GM03348 (cell line): Measurements from ENCODE around the gene MIXL1.
"Not testable (repeated sequence)": the region's sequence is repeated elsewhere in the genome, so short reads cannot be mapped to it uniquely, and the experiment has no call there.

ENCODE experiments used
- DNase-seq: peaks from one replicate; pipeline ENCODE4 v3.0.0; 2012; ENCODE audit warnings: low spot score

Gene MIXL1

DNA sequence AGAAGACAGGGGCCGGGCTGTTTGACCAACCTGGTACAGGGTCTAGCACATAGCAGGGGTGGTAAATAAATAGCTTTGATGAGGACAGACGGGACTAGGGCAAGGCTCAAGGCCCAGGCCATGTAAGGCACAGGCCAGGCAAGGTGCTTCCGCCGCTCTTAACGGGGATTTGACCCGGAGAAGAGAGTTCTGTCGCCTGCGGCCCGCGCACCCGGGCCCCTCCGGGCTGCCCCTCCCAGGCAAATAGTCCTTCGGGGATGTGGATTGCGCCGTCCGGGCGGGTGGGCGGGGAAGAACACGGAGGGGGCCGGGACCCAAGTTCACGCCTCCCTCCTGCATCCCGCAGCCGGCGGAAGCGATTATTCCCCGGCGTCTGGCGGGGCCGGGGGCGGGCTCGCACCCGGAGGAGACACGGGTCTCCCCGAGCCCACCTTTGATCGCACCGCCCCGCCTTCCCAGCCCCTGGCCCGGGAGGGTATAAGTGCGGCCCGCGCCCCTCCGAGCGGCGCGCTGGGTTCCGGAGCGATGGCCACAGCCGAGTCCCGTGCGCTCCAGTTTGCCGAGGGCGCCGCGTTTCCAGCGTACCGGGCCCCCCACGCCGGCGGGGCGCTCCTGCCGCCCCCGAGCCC lies at the start of gene MIXL1:
Gene MIXL1 (plus strand): TSS at position 508 of the 629 bp plus-strand sequence. CDS start 18 bp downstream, at position 526.
- DNase-seq = peak; percentile 44

DNA sequence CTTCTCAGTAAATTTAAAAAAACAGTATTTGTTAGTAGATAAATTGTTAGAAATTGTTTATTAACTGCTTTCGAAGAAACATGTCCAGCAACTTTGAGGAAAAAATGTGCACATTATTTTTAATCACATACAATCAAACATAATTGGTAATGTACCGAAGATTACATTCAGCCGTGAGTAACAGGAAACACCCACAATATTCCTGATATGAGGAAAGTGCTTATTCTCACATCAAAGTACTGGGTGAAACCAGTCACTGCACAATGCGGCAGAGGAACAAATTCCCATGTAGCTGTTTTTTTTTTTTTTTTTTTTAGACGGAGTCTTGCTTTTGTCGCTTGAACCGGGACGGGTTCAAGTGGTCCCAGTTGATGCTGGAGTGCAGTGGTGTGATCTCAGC lies 46.6 kb upstream of the MIXL1 start:
- no peak for DNase-seq

DNA sequence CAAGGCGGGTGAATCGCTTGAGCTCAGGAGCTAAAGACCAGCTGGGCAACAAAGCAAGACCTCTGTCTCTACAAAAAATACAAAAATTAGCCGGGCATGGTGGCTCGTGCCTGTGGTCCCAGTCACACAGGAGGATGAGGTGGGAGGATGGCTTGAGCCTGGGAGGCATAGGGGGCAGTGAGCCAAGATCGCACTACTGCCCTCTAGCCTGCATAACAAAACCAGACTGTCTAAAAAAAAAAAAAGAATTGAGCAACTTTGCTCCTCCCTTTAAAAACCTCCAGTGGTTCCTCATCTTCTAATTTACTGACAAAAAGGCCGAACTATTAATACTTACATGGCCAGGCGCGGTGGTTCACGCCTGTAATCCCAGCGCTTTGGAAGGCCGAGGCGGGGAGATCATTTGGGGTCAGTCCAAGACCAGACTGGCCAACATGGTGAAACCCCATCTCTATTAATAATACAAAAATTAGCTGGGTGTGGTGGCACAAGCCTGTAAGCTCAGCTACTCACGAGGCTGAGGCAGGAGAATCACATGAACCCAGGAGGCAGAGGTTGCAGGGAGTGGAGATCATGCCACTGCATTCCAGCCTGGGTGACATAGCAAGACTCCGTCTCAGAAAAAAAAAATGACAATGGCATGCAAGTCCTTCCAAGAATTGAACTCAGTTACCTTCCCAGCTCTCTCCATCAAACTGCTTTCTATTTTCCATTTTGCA lies 41.3 kb upstream of the MIXL1 start:
- peak; percentile 50 for DNase-seq

DNA sequence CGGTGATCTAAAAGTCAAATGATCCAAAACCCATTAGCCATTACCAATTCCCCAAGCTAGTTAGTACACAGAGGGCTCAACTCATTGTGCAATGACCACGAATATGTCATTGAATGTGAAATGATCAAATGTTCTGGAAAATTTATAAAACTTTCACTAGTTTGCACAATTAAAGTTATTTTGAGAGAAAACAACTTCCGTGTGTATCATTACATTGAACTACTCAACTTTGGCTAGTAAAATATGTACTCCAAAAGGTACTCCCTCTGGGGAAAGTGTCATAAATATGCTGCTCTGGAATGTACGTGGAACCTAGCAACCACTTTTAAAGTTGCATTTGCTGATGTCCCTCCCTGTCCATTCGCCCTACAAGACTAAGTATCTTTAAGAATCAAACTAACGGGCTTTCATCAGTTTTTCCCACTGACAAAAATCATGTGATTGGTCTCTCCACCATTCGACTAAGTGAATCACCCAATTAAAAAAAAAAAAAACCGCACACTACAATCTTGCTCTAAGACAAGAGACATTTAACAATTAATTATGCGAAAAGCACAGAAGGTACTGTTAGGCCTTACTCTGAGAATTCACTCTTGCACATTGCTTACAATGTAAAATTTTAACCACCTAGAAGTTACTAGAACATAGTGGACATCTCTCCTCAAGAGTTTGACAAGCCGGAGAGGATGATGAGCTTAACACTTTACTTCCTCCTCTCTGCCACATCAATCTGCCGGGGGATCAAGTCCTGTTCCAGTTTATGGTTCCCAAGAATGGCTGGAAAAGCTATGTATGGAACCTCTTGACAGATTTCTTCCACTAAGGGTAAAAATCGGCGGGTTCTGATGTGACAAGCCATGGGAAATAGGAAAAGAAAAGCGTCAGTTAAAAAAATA lies 38.1 kb upstream of the MIXL1 start:
- DNase-seq = peak; percentile 47

DNA sequence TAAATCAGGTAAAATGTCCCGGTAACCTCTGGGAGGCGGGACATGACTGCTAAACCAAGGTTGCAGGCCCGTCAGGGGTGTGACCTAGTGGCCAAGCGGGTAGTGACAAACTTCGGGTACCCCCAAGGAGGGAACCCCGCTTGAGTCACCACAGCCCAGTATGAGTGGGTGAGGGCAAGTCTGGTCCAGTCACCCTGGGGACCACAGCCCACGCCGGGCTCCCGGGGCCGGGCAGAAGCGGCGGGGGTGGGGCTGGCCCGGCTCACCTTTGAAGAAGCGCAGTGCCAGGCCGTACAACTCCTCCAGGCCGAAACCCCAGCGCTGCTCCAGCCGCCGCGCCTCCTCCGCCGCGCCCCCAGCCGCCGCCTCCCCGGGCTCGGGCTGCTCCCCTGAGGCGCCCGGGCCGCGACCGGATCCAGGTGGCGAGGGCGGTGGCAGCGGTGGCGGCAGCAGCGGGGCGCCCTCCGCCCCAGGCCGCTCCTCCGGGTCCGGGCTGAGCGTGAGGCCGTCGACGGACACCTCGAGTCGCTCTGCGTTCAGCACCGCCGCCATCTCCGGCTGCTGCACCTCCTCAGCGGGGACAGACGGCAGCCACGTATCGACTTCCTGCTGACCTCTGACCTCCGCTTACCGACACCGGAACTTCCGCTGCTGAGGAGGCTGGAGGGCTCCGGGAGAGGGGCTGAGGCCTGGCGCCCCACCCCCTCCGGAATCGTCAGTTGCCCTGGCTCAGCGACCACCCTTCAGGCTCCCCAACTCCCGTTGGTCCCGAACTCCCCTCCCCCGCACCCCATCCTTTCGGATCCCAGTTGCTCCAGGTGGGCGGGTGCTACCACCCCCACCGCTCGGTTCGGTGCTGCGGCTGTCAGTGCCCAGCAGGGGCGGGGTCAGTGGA lies 37.1 kb upstream of the MIXL1 start, which contains the start of gene ACBD3:
Gene ACBD3 (minus strand): TSS at position 618 of the 895 bp plus-strand sequence. CDS start 66 bp downstream, at position 552.
- peak; percentile 95 for DNase-seq

DNA sequence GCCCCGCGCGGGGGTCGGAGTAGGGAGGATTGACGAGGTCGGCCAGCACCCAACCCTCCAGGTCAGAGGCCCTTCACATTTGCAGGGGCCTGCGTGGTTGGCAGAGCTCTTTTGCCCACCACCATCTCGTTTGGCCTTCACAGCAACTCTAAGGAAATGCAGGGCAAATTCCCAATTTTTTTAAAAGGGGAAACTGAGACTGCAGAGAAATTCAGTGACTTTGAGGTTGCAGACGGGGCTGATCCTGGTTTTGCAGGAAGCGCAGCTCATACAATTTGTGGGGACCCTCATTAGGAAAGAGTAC lies 36.5 kb upstream of the MIXL1 start:
- DNase-seq = no peak

DNA sequence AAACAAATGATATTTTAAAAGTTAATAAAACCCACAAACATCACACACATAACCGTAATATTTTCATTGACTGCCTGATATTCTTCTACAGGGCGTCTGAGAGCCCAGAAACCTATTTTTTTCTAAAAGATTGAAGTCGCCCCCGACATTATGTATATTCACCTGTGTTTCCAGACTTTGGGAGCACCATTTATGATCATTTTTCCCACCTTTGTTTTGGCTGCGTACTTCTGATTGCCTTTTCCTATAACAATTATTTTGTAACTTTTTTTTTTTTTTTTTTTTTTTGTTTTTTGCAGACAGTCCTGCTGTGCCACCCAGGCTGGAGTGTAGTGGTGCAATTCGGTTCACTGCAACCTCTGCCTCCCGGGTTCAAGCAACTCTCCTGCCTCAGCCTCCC lies 36.1 kb upstream of the MIXL1 start:
- no peak for DNase-seq

DNA sequence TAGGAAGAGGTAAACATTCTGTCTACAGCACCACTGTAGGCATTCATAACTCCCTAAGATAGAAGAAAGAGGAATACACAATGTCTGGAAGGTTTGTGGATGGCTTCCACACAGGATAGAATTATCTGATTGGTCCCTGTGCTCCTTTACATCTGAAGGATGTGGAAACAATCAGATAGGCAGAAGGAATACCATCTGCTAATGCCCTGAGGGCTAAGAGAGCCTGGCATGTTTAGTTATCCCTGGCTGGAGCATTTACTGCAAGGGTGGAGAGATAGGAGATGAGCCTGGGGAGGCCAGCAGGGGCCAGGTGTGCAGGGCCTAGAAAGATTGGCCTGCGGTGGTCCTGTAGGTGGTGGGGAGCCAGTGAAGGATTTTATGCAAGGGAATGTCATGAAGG lies 28.3 kb upstream of the MIXL1 start:
- no peak for DNase-seq

DNA sequence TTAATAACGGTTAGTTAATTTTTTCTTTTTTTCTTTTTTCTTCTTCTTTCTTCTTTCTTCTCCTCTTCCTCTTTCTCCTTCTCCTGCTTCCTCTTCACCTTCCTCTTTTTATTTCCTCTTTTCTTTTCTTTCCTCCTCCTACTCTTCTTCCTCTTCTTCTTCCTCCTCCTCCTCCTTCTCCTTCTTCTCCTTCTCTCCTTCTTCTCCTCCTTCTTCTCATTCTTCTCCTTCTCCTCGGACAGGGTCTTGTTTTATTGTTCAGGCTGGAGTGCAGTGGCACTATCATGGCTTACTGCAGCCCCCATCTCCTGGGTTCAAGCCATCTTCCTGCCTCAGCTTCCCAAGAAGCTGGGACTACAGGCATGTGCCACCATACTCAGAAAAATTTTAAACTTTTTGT lies 23.5 kb upstream of the MIXL1 start:
- DNase-seq = no peak

DNA sequence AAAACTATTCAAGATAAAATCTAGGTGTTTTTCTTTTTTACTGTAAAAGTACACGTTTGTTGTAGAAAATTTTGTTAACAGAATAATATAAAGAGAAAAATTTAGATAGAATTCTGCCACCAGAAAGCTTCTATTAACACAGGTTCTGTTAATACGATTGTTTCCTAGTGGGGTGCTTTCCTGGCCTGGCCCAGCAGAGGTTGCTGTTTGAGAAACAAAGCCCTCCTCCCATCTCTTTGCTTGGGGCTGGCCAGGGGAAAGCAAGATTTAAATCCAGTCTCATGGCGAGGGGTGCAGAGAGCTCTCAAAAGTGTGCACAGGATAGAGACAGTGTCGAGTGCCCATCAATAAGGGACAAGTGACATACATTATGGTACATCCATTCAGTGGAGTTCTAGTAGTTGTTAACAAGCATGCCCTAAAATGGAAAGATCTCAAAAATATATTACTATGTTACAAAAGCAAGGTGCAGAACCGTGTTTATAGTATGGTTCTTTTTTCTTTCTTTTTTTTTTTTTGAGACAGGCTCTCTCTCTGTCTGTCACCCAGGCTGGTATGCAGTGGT lies 22.4 kb upstream of the MIXL1 start:
- DNase-seq = peak; percentile 23

DNA sequence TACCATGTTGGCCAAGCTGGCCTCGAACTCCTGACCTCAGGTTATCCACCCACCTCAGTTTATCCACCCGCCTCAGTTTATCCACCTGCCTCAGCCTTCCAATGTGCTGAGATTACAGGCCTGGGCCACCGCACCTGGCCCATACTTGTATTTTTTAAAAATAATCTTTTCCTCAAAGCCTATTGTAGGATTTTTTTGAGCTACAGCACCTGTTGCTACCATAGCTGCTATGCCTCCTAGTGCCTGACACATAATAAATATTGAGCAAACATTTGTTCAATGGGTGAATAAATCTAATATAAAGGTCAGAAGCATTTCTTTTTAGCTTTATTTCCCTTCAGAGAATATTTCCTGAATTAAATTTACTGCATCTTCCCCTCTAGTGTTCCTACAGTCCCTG lies 21.2 kb upstream of the MIXL1 start:
- no peak for DNase-seq

DNA sequence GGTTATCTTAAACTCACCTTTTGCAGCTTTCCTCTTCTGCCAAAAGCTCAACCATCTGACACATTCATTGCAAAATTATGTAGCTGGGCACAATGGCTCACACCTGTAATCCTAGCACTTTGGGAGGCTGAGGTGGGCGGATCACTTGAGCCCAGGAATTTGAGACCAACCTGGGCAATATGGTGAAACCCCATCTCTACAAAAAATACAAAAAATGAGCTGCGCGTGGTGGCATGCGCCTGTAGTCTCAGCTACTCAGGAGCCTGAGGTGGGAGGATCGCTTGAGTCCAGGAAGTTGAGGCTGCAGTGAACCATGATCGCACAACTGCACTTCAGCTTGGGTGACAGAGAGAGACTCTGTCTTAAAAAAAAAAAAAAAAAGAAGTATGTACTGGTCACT lies 20.8 kb upstream of the MIXL1 start:
- not testable (repeated sequence) for DNase-seq

DNA sequence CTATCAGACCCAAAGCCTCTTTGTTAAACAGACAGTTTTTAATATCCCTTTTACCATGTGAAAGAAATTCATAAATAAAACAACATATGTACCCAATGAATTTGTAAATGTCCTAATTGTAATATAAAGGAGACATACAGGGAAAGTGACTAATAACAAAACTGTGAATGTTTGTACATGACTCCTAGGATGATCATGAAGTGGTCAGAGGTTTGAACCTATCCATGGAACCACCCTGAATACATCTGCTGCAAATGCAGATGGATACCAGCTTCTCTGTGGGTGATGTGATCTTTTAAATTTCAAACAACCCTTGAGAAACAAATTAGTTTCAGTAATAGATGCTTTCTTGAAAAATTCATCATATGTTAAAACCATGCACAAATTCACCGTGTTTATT lies 20.2 kb upstream of the MIXL1 start:
- no peak for DNase-seq

DNA sequence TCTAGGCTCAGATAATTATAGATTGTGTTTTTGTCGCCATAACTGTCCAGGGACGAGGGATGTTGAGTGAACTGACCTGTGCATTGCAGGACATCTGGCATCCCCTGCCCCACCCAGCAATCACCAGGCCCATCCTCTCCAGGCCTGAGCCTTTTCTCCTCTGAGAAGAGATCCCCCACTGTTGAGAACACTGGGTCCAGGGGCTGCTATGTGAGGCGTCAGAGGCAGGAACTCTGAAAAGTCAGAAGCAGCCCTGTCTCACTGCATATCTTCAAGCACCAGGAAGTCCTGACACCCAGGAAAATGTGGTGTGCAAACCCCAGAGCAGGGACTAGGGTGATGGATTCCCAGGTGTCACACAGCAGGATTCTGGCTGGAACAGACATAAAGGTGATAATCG lies 19.8 kb upstream of the MIXL1 start:
- DNase-seq = no peak

DNA sequence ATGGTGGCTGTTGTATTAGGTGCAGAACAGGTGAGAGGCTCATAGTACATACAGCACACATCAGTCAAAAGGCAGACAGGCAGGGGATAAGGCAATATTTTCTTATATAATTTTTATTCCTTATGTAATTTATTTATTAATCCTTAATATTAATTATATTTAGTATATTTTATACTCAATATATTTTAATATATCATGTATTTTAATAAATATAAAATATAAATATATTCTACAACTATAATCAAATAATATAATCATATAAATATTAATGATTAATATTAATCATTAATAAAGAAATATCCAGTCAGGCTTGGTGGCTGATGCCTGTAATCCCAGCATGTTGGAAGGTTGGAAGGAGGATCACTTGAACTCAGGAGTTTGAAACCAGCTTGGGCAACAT lies 19.3 kb upstream of the MIXL1 start:
- no peak for DNase-seq

DNA sequence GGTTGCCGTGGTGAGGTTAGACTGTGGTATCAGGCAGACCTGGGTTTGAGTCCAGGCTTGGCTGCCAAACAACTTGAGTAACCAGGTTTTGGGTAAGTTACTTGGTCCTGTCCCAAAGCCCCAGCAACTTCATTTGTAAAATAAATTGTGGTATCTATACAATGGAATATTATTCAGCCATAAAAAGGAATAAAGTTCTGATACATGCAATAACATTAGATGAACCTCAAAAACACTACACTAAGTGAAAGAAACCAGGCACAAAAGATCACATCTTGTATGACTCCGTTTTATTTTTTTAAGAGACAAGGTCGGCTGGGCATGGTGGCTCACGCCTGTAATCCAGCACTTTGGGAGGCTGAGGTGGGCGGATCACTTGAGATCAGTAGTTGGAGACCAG lies 16.4 kb upstream of the MIXL1 start:
- no peak for DNase-seq

DNA sequence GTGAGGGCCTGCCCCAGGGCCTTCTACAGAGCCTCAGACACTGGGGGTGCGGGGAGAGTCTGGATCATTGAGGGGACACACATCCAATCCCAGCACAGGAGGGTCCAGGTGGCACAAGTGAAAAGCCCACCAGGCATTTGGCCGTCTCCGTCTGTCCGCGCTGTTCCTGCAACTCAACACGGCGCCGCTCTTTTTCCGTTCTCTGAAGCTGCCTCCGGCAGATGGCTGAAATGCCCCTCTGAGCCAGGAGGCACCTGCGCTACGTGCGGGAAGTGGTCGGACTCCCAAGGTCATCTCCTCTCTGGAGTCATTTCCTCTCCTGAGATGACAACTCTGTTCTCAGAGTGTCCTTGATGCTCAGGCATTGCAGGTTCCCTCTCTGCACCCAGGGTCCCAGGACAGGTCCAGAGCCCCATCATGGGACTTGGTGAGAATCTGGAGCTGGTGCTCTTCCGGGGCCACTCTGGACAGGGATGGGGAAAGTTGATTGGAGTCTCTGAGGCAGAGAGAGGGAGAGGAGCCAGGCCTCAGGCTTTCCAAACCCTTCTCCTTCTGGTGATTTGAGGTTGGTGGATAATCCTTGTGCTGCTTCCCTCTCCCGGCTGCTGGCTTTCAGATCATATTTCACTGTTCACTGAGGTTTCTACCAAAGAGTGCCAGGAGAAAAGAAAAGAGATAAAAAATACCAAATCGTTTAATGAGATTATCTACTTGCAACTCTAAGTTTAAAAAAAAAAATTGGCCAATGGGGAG lies 14.0 kb upstream of the MIXL1 start:
- DNase-seq = no peak

DNA sequence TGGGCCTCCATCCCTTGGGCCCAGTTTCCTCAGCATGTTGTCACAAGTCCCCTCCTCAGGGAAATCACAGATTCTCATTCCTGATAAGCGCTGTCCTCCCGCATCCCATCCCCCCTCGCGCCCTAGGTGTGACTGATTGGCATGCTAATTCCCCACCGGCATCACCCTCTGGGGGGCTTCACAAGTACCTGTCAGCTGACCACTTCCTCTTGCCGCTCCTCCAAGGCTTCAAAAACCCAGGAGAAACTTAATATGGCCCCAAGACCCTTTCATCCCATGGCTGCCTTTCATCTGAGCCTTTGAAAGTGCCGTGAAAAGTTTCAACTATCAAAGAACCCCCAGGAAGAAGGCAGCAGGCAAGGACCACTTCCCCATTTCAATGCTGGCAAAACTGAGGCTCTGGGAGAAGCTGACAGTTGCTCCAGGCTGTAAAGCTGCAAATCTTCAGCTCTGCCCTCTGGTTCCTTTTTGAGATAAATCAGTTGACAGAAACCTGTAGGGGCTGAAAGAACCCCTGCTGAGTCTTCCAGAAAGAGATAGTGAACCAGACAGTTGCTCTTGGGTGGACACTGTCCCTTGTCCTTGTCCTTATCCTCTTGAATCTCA lies 12.8 kb upstream of the MIXL1 start:
- DNase-seq = no peak

DNA sequence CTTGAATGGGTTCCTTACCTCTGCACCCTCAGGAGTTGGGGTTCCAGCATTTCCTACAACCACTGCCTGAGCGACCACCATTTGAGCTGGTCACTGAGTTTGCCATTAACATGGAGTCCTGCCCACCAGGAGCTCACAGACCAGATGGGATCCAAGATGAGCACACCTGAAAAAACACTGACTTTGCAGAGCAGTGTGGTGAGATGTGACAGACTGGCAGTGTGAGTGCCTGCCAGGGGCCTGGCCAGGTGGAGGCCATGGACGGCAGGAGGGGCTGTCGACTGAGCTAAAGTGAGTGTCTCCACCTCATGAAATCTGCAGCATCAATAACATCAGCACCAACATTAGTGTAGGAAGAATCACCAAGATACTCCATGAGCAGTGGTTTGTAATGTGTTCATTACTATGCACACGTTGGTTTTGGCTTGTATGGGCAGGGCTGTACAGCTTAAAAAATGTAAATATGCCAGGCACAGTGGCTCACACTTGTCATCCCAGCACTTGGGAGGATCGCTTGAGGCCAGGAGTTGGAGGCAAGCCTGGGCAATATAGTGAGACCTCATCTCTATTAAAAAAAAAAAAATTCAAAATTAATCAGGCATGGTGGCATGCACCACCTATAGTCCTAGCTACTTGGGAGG lies 12.2 kb upstream of the MIXL1 start:
- DNase-seq = no peak

DNA sequence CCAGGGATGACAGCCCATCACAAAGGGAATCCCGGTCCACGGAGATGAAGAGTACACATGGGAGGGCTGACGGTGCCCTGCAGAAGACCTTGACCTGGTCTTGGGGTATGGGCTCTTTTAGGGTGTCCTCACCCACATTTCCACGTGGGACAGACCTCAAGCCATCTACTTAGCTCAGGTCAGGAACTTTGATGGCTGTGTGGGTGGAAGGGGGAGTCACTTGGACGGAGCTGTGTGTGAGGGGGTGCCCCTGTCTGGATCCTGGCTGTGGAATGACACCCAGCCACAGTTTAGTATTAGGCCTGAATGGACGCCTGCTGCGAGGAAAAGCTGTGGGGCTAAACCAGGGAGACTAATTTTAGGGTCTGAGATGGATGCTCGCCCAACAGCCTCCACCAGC lies 10.9 kb upstream of the MIXL1 start:
- no peak for DNase-seq
